Ureter (tissue), 1 donor: Measurements from ENCODE around the gene EME2. TPM values are rescaled to one million over a fixed set of nuclear protein-coding genes. Genes with fewer than 3 reads are reported as not detected.
"Not testable (repeated sequence)": the region's sequence is repeated elsewhere in the genome, so short reads cannot be mapped to it uniquely, and the experiment has no call there.

Source experiments
- DNase-seq: peaks from one replicate; pipeline ENCODE4 v3.0.0-alpha.2; 2020; ENCODE audit warnings: low spot score
- total RNA-seq: library from RNA; stranded (reverse); gene quantifications from one replicate; pipeline ENCODE4 v1.2.4, GENCODE V29; 2023
- donor health status: DM: yes; HTN: yes; CAD: no.

EME2 gene
- total RNA-seq, 1 donor from 2014 or later, result 49.7 TPM

DNA sequence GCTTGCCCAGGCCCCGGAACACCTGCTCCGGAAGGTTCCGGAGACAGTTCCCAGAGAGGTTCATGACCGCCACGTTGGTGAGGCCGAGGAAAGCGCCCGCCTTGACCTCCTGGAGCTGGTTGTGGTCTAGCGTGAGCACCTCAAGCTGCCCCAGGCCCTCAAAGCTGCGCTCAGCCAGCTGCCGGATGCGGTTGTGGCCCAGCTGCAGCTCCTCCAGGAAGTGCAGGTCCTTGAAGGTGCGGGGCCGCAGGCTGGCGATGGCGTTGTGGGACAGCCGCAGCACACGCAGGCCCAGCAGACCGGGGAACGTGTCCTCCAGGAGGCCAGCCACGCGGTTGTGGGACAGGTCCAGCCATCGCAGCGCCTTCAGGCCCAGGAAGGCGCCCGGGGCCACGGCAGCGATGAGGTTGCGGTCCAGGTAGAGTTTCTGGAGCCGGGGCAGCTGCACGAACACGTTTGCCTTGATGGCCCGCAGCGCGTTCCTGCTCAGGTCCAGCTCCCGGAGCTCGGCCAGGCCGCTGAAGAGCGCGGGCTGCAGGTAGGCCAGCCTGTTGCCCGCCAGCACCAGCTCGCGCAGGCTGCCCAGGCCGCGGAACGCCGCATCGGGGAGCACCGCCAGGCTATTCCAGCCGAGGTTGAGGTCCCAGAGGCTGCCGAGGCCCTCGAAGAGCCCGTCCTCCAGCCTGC is 18.8 kb downstream of the EME2 start:
- DNase-seq, result no peak

DNA sequence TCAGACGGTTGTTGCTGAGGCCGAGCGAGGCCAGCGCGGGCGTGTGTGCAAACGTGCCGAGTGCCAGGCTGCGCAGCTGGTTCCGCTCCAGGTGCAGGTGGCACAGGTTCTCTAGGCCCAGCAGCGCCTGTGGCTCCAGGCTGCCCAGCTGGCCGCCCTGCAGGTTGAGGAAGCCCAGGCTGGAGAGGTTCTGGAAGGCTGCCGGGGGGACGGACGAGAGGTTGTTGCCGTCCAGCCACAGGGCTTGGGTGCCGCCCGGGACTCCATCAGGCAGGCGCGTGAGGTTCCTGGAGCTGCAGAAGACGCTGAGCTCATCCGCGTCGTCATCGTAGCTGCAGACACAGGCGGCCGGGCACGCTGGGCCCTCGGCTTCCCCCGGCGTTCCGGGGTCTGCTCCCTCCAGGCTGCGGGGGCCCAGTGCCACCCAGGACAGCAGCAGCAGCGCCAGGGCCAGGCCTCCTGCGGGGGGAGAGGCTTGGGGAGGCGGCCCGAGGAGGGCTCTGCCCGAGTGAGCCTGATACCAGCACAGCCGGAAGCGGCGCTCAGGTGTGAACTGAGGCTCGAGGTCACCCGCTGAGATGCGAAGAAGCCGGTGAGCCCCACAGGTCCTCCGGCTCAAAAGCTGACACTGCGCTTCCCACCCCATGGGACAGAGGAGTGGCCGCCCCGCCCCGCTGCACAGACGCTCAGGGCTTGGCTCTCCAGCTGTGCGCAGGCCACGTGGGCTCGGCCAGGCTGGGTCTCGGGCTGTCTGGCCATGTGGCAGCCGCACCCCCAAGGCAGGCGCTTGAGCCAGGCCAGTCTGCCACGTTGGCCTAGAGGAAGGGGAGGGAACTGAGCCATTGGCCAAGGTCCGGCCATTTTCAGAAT is 19.6 kb downstream of the EME2 start:
- no peak for DNase-seq

- no peak for DNase-seq
These were observed 20.4 kb downstream of the EME2 start for GRCh38 chr16:1792836-1793577.

- no peak for DNase-seq
These were observed 21.1 kb downstream of the EME2 start, which contains the start of gene IGFALS for GRCh38 chr16:1793578-1794220. TSS of gene IGFALS (minus strand) at chr16:1793705. CDS start at chr16:1793652, 53 bp downstream.

DNA sequence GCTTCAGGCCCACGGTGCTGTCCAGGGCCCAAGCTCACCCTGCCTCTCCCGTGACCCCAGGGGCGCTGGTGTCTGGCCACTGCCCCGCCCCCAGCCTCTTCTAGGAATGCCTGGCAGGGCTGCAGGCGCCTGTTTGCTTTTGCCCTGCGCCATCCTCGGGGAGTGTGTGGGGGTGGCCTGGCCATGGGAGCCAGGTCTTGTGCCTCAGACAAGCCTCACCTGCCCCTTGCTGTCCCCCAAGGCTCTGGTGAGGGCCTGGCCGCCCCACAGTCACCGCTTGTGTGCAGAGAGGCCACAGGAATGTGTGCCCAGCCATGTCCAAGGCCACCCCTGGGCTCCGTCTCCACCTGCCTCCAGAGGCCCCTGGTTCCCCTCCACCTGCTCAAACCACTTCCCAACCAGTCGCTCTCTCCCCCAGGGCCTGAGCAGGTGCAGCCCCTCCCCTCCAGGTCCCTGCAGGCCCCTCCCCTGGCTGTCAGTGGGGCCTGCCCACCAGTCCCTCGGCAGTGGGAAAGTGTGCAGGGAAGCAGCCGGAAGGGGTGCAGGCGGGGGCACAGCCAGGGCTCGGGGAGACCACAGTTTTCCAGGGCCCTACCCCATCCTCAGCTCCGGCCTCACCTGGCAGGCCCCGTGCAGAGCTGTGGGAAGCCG is 21.7 kb downstream of the EME2 start:
- no peak for DNase-seq

DNA sequence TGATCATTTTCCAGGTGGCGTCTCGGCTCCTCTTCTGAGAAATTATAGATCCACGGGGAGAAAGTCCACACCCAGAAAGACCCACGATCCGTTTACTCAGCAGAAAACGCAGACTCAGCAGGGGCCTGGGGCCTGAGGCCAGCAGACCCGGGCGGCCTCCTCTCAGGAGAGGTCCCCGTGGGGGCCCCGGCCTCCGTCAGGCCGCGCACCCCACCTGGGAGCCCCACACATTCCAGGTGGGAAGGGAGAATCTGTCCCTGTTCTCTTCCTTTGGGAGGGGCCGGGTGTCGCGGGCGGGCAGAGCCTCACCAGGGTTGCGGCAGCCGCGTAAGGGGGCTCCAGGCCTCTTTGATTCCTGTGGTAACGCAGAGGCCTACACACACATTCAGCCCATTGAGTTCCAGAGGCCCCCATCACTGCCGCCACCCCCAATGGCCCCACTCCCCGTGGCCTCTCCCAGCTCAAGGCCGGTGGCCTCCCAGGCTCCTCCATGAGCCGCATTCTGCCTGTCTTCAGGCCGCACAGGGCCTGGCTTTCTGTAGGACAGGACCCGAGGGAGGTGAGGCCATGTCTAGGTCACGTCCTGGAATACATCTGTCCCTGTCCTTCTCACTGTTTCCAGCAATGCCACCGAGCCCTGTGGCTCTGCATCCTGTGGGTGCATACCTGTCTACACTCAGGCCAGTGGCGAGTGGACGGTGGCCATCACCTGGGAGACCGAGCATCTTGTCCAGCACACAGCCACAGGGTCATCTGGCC is 22.5 kb downstream of the EME2 start:
- no peak for DNase-seq

DNA sequence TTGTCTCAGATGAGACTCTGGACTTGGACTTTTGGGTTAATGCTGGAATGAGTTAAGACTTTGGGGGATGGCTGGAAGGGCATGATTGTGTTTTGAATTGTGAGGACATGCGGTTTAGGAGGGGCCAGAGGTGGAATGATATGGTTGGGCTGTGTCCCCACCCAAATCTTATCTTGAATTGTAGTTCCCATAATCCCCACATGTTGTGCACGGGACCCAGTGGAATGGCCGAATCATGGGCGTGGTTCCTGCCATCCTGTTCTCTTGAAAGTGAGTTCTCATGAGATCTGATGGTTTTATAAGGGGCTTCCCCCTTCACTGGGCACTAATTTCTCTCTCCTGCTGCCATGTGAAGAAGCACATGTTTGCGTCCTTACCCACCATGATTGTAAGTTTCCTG is 26.7 kb downstream of the EME2 start:
- not testable (repeated sequence) for DNase-seq

DNA sequence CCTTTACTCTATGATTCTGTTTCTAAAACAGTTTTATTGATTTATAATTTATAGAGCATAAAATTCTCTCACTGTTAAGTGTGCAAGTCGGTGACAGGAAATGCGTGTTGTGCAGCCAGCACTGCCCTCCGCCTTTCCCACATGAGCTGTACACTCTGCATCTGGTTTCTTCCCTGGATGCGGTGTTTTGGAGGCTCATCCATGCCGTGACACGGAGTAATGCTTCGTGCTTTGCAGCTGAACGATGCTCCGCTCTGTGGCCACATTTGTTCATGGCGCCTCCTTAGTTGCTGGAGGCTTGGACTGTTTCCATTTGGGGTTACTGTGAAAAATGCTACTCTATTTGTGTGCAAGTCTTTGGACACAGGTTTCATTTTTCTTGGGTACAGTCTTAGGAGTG is 28.1 kb downstream of the EME2 start:
- no peak for DNase-seq

- DNase-seq, result no peak
These were observed 35.0 kb downstream of the EME2 start for GRCh38 chr16:1807626-1808025.

GRCh38 chr16:1808691-1809090 is 36.1 kb downstream of the EME2 start:
- DNase-seq, result no peak

- DNase-seq, result no peak
These were observed 36.7 kb downstream of the EME2 start for GRCh38 chr16:1809281-1809801.

DNA sequence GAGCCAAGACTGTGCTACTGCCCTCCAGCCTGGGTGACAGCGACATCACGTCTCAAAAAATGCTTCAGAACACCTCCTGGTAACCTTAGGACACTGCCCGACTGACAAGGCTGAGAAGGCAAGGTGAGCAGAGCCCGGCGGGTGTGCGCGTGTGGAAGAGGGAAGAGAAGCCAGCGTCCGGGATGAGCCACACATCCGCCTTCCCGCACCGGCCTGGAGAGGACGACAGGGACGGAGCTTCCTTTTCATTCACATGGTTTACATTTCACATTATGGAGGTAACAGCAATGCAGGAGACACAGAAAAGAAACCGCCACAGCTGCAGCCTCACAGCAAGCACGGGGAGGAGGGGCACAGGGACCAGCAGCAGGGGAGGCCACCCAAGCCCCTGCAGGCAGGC is 37.5 kb downstream of the EME2 start:
- DNase-seq, result no peak

DNA sequence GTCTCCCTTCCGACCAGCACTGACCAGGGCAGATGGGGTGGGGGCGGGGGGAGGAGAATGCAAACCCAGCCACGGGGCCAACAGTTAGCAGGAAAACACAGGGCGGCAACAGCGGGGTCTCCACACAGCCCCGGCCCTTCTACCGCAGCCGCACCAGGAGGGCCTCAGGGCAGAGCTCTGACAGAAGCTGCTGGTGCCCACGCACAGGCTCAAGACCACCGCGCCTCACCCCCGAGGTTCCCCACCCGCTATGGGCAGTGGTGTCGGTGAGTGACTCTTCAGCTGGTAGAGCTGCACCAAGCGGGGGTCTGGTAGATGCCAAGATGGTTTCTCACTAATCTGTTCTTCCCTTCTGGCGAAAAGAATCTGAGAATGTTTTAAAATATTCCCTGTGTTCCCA is 37.9 kb downstream of the EME2 start:
- no peak for DNase-seq

- no peak for DNase-seq
These were observed 40.1 kb downstream of the EME2 start for GRCh38 chr16:1812732-1813163.

DNA sequence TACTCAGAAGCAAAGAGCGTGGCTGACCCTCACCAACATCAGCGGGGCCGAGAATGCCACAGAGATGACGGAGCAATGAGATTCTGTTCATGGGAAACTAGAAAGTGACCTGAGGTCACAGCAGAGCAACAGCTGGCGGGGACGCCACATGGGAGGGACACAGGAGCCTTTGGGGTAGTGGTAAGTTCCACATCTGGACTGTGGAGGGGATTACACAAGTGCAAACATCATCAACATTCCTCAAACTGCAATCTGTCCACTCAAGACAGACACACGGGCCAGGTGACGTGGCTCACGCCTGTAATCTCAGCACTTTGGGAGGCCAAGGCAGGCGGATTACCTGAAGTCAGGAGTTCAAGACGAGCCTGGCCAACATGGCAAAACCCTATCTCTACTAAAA is 42.9 kb downstream of the EME2 start:
- no peak for DNase-seq

DNA sequence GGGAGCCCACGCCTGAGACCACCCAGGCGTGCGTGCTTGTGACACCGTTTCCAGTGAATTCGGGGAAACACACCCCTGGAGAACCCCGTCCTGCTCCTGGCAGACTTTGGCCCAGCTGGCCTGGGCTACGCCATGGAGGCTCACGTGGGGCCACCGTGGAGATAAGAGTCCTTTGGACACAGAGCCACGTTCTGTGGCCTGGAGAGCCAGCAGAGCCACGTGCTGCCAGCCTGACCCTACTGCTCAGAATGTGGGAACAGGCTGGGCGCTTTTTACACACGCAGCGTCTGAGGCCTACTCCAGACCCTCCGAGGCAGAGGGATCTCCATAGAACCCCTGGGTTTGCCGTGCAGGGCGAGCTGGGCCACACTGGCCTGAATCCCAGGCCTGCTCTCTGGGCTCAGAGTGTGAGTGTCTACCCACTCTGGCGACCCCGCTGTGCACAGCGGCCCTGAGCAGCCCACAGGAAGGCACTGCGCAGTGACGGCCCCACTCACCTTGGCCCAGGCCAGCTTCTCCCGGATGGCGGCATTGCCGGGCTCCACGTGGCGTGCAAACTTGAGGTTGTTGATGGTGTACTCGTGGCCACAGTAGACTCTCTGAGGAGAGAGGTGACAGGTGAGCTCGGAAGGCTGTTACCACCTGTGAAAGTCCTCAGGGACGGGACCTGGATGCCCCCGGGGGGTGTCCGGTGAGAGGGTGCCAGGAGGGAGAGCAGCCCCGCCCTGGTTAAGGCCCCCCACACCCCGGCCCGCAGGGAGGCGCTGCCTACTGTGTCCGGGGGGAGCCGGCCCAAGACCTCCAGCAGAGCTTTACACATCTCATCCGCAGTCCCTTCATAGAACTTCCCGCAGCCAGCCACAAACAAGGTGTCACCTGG is 44.0 kb downstream of the EME2 start:
- no peak for DNase-seq

GRCh38 chr16:1817276-1817589 is 44.6 kb downstream of the EME2 start:
- DNase-seq, result no peak

DNA sequence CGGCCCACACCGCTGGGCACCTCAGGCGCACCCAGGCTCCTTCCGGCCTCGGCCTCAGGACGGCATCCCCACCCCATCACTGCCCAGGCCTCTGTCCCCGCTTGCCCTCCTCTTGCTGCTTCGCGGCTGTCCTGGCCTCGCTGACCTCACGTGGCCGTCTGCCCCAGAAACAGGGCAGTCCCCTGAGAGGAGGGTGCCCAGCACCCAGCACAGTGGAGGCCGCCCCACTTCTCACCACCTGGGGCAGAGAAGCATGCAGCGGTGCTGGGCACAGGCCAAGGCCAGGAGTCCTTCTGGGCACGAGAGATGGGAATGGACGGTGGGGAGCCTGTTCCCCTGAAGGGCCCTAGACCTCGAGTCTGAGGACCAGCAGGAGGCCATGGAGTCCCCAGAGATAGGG is 45.1 kb downstream of the EME2 start:
- no peak for DNase-seq

DNA sequence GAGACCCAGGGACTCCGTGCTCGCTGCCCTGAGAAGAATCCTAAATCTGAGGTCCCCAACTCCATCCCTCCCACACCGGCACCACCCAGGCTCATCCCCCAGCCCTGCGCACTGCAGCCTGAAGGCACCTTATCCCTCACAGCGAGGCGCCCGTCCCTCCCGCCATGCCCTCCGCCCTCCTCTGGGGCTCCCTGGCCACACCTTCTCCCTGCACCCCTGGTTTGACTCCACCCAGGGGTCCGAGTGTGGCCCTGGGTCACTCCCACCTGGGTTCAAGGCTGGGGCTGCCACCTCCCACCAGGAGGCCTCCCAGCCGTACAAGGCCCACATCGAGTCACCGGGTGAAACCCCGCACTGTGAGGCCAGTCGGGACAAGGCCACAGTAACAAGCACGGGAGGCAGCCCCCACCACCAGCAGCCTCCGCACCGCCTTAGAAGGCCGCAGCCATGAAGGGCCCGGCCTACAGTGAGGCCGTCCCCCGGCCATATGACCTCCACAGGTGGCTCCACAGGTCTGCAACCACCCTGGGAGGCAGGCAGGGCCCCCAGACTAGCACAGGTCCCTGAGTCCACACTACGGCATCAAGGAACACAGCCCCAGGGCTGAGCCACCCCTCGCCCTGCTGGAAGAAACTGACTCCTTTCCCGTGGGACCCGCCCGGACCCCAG is 45.7 kb downstream of the EME2 start:
- no peak for DNase-seq
